RPMI8226 (cell line): Measurements from ENCODE around the gene EXOC4.

Experiments used
- DNase-seq: peaks from one replicate; pipeline ENCODE4 v3.0.0-alpha.2; 2015

EXOC4 gene

GRCh38 chr7:133646472-133647315 lies 393.8 kb downstream of the EXOC4 start:
- no peak for DNase-seq

DNA sequence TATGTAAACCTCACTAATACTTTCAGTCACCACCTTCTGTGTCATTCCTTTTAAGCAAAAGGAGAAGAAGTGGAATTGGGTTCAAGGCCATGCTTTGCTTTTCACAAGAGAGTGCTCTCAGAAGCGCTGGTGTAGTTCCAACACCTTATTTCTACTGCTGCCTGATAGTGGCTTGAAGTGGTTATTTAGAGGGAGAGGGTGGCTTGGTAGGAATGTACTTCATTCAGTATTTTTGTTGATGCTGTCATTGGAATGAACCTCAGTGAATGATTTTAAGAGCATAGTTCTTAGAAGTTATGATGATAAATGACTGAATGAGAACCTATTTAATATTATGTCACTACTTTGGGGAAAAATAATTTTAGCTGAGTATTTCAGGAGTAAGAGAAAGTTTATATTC lies 396.7 kb downstream of the EXOC4 start:
- DNase-seq, result no peak

GRCh38 chr7:133650069-133650468 lies 397.2 kb downstream of the EXOC4 start:
- no peak for DNase-seq

- DNase-seq, result no peak
Measured at GRCh38 chr7:133650487-133651300, 397.8 kb downstream of the EXOC4 start.

DNA sequence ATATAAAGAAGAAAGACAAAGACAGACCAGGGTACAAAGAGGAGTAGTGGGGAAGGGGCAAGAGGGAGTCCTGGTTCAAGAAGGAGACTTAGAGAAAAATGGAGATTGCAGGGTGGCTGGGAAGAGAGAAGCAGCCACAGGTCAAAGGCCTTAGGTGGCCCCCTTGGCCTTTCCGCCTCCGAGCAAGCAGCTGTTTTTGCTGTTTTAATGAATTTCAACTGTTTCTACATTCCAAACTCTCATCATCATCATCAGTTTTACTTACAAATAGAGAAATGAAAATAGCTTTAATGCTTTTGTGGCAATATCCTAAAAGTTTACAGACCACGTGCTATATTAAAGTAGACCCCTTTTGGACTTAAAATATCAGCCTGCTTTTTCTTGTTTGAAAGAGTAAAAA lies 399.7 kb downstream of the EXOC4 start:
- no peak for DNase-seq

DNA sequence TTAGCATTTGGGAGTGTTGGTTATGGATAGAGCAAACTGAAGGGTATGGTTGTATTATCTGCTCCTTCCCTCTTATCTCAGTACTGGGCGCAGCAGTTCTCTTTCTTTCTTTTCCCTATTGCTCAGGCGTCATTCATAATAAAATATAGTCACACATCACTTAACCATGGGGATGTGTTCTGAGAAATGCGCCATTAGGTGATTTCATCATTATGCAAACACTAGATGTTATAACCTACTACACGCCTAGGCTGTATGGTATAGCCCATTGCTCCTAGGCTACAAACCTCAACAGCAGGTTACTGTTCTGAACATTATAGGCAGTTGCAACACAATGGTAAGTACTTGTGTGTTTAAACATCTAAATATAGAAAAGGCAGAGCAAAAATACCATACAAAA lies 401.7 kb downstream of the EXOC4 start:
- no peak for DNase-seq

DNA sequence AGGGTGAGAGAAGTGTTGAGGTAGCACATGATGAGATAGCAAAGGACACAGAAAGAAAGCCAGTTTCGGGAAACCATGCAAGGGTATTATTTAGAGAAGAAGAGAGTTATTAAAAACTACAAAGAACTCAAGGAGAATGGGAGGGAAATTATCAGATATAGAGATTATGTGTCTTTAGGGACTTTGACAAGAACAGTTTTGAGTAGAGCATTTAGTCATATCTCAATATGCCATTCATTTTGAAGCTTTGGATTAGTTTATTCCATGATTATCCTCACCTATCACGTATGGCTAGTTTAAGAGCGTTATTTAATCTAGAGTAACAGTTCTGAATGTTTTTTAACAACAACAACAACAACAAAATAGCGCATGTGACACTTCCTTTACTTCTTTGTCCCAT lies 409.4 kb downstream of the EXOC4 start:
- DNase-seq, result no peak

DNA sequence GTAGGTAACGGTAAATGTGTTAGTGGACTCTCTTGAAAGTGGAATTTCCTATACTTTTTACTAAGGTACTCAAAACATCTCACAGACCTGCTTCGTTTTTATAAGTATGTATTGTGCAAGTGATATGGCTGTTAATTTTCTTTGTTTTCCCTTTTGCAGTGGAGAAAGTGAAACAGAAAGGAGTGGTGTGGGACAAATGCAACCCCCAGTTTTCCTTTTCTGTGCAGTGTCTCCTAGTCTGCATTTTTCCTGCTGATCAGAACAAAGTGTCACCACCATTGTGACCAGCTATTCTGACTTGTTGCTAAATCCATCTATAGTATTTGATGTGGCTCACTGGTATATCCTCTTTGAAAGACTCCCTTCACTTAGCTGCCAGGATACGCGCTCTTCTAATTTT lies 410.0 kb downstream of the EXOC4 start:
- no peak for DNase-seq

DNA sequence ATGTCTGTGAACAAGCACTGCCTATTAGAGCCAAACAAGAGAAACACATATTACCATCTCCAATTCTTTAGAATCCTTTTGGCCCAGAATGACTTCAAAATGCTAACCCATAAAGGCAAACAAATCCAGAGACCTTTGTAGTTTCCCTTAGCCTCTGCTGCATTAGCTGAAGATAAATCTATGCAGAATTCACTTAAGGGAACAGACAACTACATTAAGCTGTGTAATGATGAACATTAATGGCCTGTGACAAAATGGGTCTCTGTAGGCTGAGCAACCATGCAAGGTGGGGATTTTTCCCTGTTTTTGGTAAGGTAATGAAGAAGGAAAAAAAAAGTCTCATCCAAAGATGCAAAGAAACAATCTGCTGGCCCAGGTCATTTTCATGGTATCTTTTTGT lies 411.6 kb downstream of the EXOC4 start:
- no peak for DNase-seq

- DNase-seq, result no peak
Measured at GRCh38 chr7:133668296-133669060, 415.6 kb downstream of the EXOC4 start.

DNA sequence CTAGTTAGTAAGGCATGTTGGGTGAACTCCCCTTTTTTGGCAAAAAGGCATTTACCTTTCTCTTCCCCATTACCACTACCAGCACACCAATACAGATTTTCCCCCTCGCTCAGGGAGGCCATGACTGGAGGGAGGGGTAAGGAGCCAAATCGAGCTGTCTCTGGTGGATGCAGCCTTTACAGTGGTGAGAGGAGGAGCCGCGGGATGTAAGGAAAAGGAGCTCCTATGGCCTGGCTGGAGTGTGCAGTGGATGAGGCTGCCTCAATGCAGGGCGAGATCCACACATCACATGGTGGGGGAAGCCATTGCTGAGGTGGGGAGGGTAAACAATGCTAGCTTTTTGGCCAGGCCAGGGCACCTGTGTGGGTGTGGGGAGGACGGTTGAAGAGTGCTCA lies 416.2 kb downstream of the EXOC4 start:
- no peak for DNase-seq

GRCh38 chr7:133670250-133670649 lies 417.4 kb downstream of the EXOC4 start:
- no peak for DNase-seq

DNA sequence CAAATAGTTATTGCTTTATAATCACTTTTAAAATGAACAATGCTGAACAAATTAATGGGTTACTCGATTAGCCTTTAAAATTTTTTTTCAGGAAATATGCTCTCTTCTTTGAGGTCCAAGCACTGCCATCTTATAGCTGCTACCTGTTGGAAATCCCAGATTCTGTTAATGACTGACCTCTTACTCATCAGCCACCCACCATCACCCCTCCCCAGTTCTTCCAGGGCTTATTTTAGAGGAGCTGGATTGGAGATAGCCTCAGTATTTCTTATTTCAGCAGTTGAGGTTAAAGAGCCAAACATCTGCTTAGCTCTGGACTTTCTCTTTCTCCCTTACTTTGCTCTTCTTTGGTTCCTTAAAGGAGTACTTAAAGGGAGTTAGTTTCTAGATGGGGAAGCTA lies 420.0 kb downstream of the EXOC4 start:
- DNase-seq, result no peak

- no peak for DNase-seq
Measured at GRCh38 chr7:133674079-133674763, 421.3 kb downstream of the EXOC4 start.

DNA sequence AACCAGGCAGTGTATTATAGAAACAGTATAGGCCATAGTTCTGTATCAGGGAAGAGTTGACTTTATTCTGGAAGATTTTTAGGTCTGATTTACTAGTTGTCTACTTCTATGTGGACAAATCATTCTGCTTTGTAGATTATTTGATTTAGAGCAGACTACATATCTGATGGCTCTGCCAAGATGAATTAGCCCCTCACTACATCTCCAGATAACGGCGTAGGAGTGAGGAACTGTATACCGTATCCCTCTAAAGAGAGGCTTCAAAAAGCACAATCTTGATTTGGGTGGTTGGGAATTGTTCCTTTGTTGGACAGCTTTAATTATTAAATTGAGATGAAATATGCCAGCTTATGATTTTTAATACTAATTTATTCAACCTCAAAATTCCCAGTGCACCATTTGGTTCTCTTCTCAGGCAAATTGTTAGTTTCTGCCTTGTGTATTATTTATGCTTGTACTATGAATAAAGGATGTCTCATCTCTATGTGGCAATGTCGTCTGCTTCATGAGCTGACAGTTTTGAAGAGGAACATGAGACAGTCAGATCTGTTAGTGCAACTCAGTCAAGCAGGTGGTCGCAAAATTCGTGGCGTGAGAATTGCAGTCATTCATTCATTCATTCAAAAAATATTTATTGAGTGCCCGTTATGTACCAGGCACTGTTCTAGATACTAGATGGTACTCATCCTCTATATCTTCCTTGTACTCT lies 422.8 kb downstream of the EXOC4 start:
- DNase-seq, result no peak

DNA sequence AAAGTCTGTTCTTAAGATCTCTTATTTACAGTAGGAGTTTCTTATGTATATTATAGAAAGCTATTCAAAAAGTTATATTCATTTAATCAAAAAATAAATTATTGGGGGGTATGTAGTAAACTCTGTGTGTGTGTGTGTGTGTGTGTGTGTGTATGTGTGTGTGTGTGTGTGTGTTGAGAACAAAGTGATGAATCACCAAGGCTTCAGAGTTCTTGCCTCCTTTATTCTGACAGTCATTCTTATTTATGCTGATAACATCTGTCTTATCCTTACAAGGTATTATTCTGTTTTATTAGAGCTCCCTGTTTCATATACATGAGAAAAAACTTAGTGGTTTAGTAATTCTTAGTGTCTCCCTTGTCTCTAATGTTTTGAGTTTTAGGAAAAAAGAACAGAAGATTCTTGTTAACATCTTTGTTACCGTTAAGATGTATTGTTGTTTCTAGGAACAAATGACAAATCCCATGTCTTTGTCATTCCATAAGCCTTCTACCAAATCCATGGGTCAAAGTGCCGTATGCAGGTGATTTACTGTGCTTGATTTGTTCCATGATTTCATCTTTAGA lies 424.0 kb downstream of the EXOC4 start:
- DNase-seq, result no peak

- DNase-seq, result no peak
Measured at GRCh38 chr7:133678137-133678814, 425.4 kb downstream of the EXOC4 start.

DNA sequence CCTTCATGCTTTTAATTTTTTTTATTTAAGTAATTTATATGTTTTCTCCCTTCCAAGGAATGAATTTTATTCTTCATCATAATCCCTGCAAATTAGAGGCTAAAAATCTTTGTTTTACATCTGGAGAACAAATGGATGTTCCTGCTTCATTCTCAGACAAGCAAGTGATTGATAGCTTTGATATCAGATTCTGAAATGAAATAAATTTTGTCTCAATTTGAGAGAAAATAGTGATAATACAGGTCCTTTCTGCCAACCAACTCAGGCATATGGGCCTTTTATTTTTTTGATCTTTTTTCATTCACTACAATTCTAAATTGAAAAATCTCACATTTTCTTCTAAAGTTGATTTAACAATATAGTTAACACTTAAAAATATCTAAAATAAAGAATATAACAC lies 427.1 kb downstream of the EXOC4 start:
- no peak for DNase-seq

DNA sequence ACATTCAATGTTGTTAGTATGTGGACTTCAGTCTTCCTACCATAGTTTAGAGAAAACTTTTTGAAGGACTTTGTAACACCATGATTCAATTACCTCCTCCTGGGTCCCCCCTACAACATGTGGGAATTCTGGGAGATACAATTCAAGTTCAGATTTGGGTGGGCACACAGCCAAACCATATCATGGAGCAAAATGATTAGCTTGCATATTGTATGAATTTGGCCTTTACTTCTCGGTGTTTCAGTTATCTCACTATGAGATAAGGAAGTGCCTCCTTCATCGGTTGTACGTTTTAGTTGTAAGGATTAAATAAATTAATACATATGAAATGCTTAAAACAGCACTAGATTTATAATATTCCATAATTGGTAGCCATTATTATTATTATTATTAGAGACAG lies 428.7 kb downstream of the EXOC4 start:
- DNase-seq, result no peak

GRCh38 chr7:133682364-133683181 lies 429.7 kb downstream of the EXOC4 start:
- no peak for DNase-seq

DNA sequence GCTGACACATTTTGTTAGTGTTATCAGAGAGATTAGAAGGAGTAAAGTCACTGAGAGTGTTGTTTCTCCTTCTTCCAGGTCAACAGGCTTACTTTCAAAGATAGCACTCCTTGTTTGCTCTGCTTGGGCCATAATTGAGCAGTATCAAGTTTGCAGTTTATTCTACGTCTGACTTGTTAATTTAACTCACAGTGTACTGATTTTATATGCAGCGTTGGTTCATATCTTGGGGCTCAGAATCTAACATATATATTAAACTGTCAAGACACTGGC lies 430.2 kb downstream of the EXOC4 start:
- no peak for DNase-seq
